Smooth muscle cell (in vitro differentiated cells): ENCODE data around the gene DCXR. TPM values are rescaled to one million over a fixed set of nuclear protein-coding genes. Genes with fewer than 3 reads are reported as not detected.
A peak's percentile ranks its signal among the peaks of the same experiment; 100 is the strongest.

Source experiments
- DNase-seq: peaks from one replicate; lab custom pipeline; 2025; ENCODE audit not compliant: unreplicated experiment; lab: John Stamatoyannopoulos, UW
- H2AFZ ChIP-seq: fragments of 200-600 bp; sonication (generic); 2 replicates; pipeline ENCODE4 v1.6.0; 2016; ENCODE audit warnings: antibody characterized with exemption, low read depth, mild to moderate bottlenecking
- H3F3A ChIP-seq: fragments of 200-600 bp; sonication (generic); 2 replicates; pipeline ENCODE4 v1.6.0; 2017; ENCODE audit warnings: antibody characterized with exemption, low read depth
- H3K27ac ChIP-seq: fragments of 200-600 bp; sonication (generic); 2 replicates; pipeline ENCODE4 v1.5.1; 2016; ENCODE audit warnings: low read depth, mild to moderate bottlenecking
- H3K27me3 ChIP-seq: fragments of 200-600 bp; sonication (generic); 2 replicates; pipeline ENCODE4 v1.6.1; 2016; ENCODE audit warnings: low read depth, mild to moderate bottlenecking
- H3K36me3 ChIP-seq: fragments of 200-600 bp; sonication (generic); 2 replicates; pipeline ENCODE4 v1.5.1; 2016; ENCODE audit warnings: low read depth
- H3K4me1 ChIP-seq: fragments of 200-600 bp; sonication (generic); 2 replicates; pipeline ENCODE4 v1.5.1; 2016; ENCODE audit warnings: low read depth
- H3K4me2 ChIP-seq: fragments of 200-600 bp; sonication (generic); 2 replicates; pipeline ENCODE4 v1.6.0; 2016; ENCODE audit warnings: mild to moderate bottlenecking
- H3K4me3 ChIP-seq: fragments of 200-600 bp; sonication (generic); 2 replicates; pipeline ENCODE4 v1.5.1; 2016; ENCODE audit warnings: mild to moderate bottlenecking
- H3K79me2 ChIP-seq: fragments of 200-600 bp; sonication (generic); 2 replicates; pipeline ENCODE4 v1.6.0; 2016; ENCODE audit warnings: low read depth, mild to moderate bottlenecking
- H3K9ac ChIP-seq: fragments of 200-600 bp; sonication (generic); 2 replicates; pipeline ENCODE4 v1.6.0; 2016; ENCODE audit warnings: low read depth
- H3K9me3 ChIP-seq: fragments of 200-600 bp; sonication (generic); replicated peaks from 2 replicates; pipeline ENCODE4 v1.5.1; 2016; ENCODE audit warnings: low read depth
- H4K20me1 ChIP-seq: fragments of 200-600 bp; sonication (generic); 2 replicates; pipeline ENCODE4 v1.6.0; 2016; ENCODE audit warnings: low read depth
- CTCF ChIP-seq: fragments of 200-600 bp; sonication (generic); IDR thresholded peaks from 2 replicates; pipeline ENCODE4 v1.5.1; 2017; ENCODE audit warnings: borderline replicate concordance, mild to moderate bottlenecking, antibody characterized with exemption; ENCODE audit not compliant: insufficient read depth, poor library complexity, severe bottlenecking
- WGBS: methylation state at CpG from one replicate; pipeline ENCODE4 v1.1.7; 2016; ENCODE audit warnings: low lambda C conversion rate; 5-methylcytosine and 5-hydroxymethylcytosine counted together
- polyA plus RNA-seq: library from polyadenylated mRNA; unstranded; fragments of >200 nt; fragmentation: Nextera tagmentation; extraction: Ambion mirVana; gene quantifications from 2 replicates; pipeline ENCODE4 v1.2.1, GENCODE V29; 2016
- total RNA-seq: library from RNA; depleted of rRNA; stranded (reverse); fragments of >200 nt; gene quantifications from 2 replicates; pipeline ENCODE4 v1.2.3, GENCODE V29; 2014

DCXR gene
- total and polyA plus RNA-seq, 2 experiments from 2014 or later = 34.9 to 89.4 TPM

DNA sequence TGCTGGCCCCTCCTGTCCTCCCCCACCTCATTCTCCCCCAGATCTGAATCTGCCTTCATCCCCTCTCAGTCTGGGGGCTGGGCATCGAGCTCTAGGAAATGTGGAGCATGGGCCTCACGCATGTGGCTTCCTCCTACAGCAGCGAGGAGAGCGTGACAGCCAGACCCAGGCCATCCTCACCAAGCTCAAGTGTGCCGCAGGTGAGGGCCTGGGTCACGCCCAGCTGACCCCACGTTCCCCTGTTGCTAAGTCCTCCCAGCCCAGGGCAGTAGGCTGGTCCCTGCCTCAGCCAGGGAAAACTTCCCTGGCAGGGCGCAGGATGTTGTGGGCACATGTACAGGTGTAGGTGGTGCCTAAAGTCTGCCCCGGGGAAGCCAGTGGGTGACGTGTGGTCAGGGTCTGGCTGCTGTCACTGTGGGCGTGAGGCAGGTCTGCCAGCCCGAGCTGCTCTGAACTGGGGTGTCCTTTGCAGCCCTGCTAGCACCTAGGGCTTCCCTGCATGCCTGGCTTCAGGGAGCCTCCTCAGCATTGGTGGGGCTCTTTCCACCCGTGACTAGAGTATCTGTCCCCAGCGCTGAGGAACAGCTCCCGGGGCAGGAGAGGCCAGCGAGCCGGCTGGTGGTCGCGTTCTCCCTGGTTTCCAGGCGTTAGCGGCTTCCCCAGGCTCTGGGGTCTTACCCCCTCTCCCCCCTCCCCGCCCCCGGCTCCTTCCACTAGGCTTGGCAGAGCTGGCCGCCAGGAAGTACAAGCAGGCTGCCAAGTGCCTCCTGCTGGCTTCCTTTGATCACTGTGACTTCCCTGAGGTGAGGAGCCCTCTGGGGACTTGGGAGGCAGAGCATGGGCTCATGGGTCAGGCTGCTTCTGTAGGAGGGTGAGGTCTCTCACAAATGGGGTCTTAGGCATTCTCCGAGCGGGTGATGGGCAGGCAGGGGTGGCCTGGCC, 17.8 kb upstream of the DCXR start:
- Histone ChIP-seq H3K27ac (no peak overlapping the region), H4K20me1 (peaks cover 7% of the 10 kb centered on the region), H3K27me3 (no peaks in the 10 kb centered on the region), H3K4me2 (no peak overlapping the region), H3K4me1 (peaks cover 16% of the 10 kb centered on the region), H3K9me3 (no peaks in the 10 kb centered on the region), H3K4me3 (no peak overlapping the region), H3F3A (no peaks in the 10 kb centered on the region), H3K36me3 (no peaks in the 10 kb centered on the region), H2AFZ (no peak overlapping the region), H3K79me2 (peaks cover 23% of the 10 kb centered on the region), H3K9ac (no peak overlapping the region)
- WGBS = 94% methylated on average over 22 of the region's 26 CpGs
- no peak for TF ChIP-seq CTCF
- DNase-seq = no peak

DNA sequence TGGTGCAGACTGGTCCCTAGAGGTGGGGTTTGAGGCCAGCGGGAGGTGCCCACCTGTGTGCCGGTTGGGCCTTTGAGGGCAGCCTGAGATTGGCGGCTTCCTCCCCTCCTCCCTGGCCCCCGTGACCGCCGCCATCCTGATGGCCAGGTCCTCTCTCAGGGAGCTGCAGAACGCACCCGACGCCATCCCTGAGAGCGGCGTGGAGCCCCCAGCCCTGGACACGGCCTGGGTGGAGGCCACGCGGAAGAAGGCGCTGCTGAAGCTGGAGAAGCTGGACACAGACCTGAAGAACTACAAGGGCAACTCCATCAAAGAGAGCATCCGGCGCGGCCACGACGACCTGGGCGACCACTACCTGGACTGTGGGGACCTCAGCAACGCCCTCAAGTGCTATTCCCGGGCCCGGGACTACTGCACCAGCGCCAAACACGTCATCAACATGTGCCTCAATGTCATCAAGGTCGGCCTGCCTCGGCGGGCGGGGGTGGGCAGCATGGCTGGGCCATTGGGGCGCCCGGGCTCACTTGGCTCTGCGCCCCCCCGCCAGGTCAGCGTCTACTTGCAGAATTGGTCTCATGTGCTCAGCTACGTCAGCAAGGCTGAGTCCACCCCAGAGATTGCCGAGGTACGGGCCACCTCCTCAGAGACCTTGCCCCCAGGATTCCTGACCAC, 17.0 kb upstream of the DCXR start:
- Histone ChIP-seq H3K4me1 (peaks cover 16% of the 10 kb centered on the region), H3K9me3 (no peaks in the 10 kb centered on the region), H3K4me3 (no peak overlapping the region), H3K36me3 (no peaks in the 10 kb centered on the region), H3K27ac (no peak overlapping the region), H3K27me3 (no peaks in the 10 kb centered on the region), H3K9ac (no peak overlapping the region), H3K4me2 (no peak overlapping the region), H3K79me2 (peaks cover 23% of the 10 kb centered on the region), H3F3A (no peaks in the 10 kb centered on the region), H2AFZ (no peak overlapping the region), H4K20me1 (peaks cover 7% of the 10 kb centered on the region)
- TF ChIP-seq CTCF = no peak
- WGBS = 96% methylated on average over 37 of the region's 38 CpGs
- DNase-seq = no peak

DNA sequence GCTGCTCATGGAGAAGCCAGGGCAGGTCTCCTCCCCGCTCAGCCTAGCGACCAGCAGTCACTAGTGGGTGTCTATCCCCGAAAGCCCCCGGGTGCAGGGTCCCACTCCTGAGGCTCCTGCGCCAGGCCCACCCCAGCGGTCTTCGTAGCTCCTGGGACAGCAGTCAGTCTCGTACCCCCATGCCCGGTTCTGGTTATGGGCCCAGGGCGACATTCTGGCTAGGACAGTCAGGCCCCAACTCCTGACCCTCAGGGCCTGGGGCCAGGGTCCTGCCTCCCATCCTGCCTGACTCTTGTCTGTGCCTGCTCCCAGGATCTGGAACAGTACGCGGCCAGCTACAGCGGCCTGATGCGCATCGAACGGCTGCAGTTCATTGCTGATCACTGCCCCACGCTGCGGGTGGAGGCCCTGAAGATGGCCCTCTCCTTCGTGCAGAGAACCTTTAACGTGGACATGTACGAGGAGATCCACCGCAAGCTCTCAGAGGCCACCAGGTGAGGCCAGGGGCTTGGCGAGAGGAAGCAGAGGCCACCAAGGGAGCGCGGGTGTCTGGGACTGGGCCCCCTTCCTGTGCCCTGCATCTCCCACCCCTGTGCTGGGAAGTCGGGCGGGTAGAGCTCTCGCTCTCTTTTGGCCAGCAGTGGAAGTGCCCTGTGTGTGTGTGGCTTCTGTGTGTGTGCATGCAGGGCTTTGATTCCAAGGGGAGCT, 16.2 kb upstream of the DCXR start:
- Histone ChIP-seq H3F3A (no peaks in the 10 kb centered on the region), H3K79me2 (peaks cover 23% of the 10 kb centered on the region), H3K9me3 (no peaks in the 10 kb centered on the region), H4K20me1 (peaks cover 7% of the 10 kb centered on the region), H3K27me3 (no peaks in the 10 kb centered on the region), H3K9ac (no peak overlapping the region), H3K4me2 (peak overlapping the region; percentile 91), H3K36me3 (no peaks in the 10 kb centered on the region), H3K4me3 (no peak overlapping the region), H3K27ac (no peak overlapping the region), H3K4me1 (peaks cover 16% of the 10 kb centered on the region), H2AFZ (no peak overlapping the region)
- WGBS = 97% methylated on average over 28 of the region's 28 CpGs
- no peak for TF ChIP-seq CTCF
- DNase-seq = no peak
